HCT116 (cell line): ENCODE results near the gene SRGAP3. TPM values are rescaled to one million over a fixed set of nuclear protein-coding genes. Genes with fewer than 3 reads are reported as not detected.

Experiments
- ATAC-seq: fragments of 200-7000 bp; cut with Tn5 transposase; 2 replicates; pipeline ENCODE4 v1.9.1; 2020; ENCODE audit warnings: mild to moderate bottlenecking, moderate library complexity
- BruUV-seq: library from RNA; stranded (reverse); fragments of 400-500 nt; replicated peaks from 2 replicates; lab custom pipeline; 2021; lab: Mats Ljungman, UMichigan
- CTCF ChIA-PET: fragments of 300-600 bp; sonication (Branson Sonifier 250); formaldehyde crosslinking; loops from one replicate; lab custom pipeline; 2021; ENCODE audit warnings: antibody characterized with exemption; lab: Charles Lee
- POLR2A ChIA-PET: fragments of 300-600, 350-600 bp; sonication (Branson Sonifier 250); formaldehyde crosslinking; loops from one replicate; lab custom pipeline; 2021; ENCODE audit warnings: antibody characterized with exemption; lab: Charles Lee
- RAD21 ChIA-PET, 2 experiments: fragments of 300-600 bp; sonication (Branson Sonifier 250); formaldehyde crosslinking; loops; one replicate each; lab custom pipeline; 2023; ENCODE audit warnings: low total read pairs in 2 of 2; ENCODE audit not compliant: uncharacterized antibody in 2 of 2, unreplicated experiment in 2 of 2, low non-redundant PET in 1 of 2; lab: Charles Lee
- DNase-seq: peaks from one replicate; pipeline ENCODE4 v3.0.0-alpha.2; 2010; ENCODE audit warnings: low read depth, low spot score
- H2AFZ ChIP-seq: fragments of 200-600 bp; shearing (Covaris generic), sonication (generic); 2 replicates; pipeline ENCODE4 v1.6.1; 2017; ENCODE audit warnings: low read depth, mixed run types, mixed read lengths, antibody characterized with exemption, low read length; ENCODE audit not compliant: poor library complexity, severe bottlenecking
- H3K27ac ChIP-seq: 2 replicates; pipeline ENCODE4 v1.5.1; 2012; ENCODE audit warnings: low read depth, low read length
- H3K27me3 ChIP-seq: fragments of 200-600 bp; sonication (generic); 2 replicates; pipeline ENCODE4 v1.6.1; 2016; ENCODE audit warnings: mixed run types, low read length, mixed read lengths; ENCODE audit not compliant: insufficient read depth
- H3K36me3 ChIP-seq, 2 experiments: fragments of 200-500 bp in 1 of 2; fragments of 200-600 bp in 1 of 2; sonication (Bioruptor generic) in 1 of 2; sonication (generic) in 1 of 2; 2 replicates each; pipeline versions ENCODE4 v1.5.1 to v1.6.1; 2014 to 2016; ENCODE audit warnings: low read length in 2 of 2, inconsistent platforms in 1 of 2, mixed read lengths in 1 of 2, mixed run types in 1 of 2; ENCODE audit not compliant: insufficient read depth in 2 of 2, control insufficient read depth in 1 of 2
- H3K4me1 ChIP-seq, 2 experiments: fragments of 200-600 bp in 1 of 2; sonication (generic) in 1 of 2; 2 replicates each; pipeline versions ENCODE4 v1.5.1 to v1.6.1; 2012 to 2017; ENCODE audit warnings: low read length in 2 of 2, inconsistent platforms in 1 of 2, mild to moderate bottlenecking in 1 of 2, mixed read lengths in 1 of 2, mixed run types in 1 of 2, moderate library complexity in 1 of 2; ENCODE audit not compliant: insufficient read depth in 2 of 2, control insufficient read depth in 1 of 2
- H3K4me2 ChIP-seq: fragments of 200-600 bp; sonication (generic); 2 replicates; pipeline ENCODE4 v1.6.1; 2017; ENCODE audit warnings: mixed run types, low read length, mixed read lengths
- H3K4me3 ChIP-seq, 2 experiments: fragments of 200-600 bp in 1 of 2; sonication (generic) in 1 of 2; replicated peaks in 1 of 2; 2 replicates each; pipeline ENCODE4 v1.5.1; 2011 to 2016; ENCODE audit warnings: low read length in 2 of 2, control low read depth in 1 of 2, low read depth in 1 of 2, mild to moderate bottlenecking in 1 of 2, mixed read lengths in 1 of 2, mixed run types in 1 of 2
- H3K79me2 ChIP-seq: fragments of 200-600 bp; sonication (generic); 2 replicates; pipeline ENCODE4 v1.6.1; 2017; ENCODE audit warnings: mild to moderate bottlenecking, mixed run types, low read length, moderate library complexity, mixed read lengths; ENCODE audit not compliant: insufficient read depth
- H3K9ac ChIP-seq: fragments of 200-600 bp; sonication (generic); 2 replicates; pipeline ENCODE4 v1.6.1; 2016; ENCODE audit warnings: low read length, mixed read lengths
- H3K9me2 ChIP-seq: fragments of 200-600 bp; sonication (generic), shearing (Covaris generic); 2 replicates; pipeline ENCODE4 v1.6.1; 2017; ENCODE audit warnings: mixed run types, mild to moderate bottlenecking, moderate library complexity; ENCODE audit not compliant: insufficient read depth
- H3K9me3 ChIP-seq, 2 experiments: fragments of 200-500 bp in 1 of 2; fragments of 200-600 bp in 1 of 2; sonication (Bioruptor generic) in 1 of 2; sonication (generic) in 1 of 2; 2 replicates each; pipeline ENCODE4 v1.6.1; 2014 to 2017; ENCODE audit warnings: low read length in 2 of 2, mixed read lengths in 2 of 2, inconsistent platforms in 1 of 2, low read depth in 1 of 2, mild to moderate bottlenecking in 1 of 2, mixed run types in 1 of 2, moderate library complexity in 1 of 2; ENCODE audit not compliant: control insufficient read depth in 1 of 2, insufficient read depth in 1 of 2
- H4K20me1 ChIP-seq: fragments of 200-600 bp; sonication (generic), shearing (Covaris generic); 2 replicates; pipeline ENCODE4 v1.6.1; 2017; ENCODE audit warnings: mixed run types, mild to moderate bottlenecking, moderate library complexity; ENCODE audit not compliant: insufficient read depth
- ATF3 ChIP-seq: IDR thresholded peaks from 2 replicates; pipeline ENCODE4 v1.6.1; 2012
- CEBPB ChIP-seq: IDR thresholded peaks from 2 replicates; pipeline ENCODE4 v1.6.1; 2012; ENCODE audit warnings: low read depth
- EGR1 ChIP-seq: IDR thresholded peaks from 2 replicates; pipeline ENCODE4 v1.6.1; 2012; ENCODE audit warnings: low read depth
- ELF1 ChIP-seq: IDR thresholded peaks from 2 replicates; pipeline ENCODE4 v1.6.1; 2012; ENCODE audit warnings: low read depth, borderline replicate concordance
- EZH2phosphoT487 ChIP-seq: fragments of 200-600 bp; IDR thresholded peaks from 2 replicates; pipeline ENCODE4 v1.6.1; 2018; ENCODE audit warnings: antibody characterized with exemption, borderline replicate concordance
- JUND ChIP-seq: IDR thresholded peaks from 2 replicates; pipeline ENCODE4 v1.6.1; 2012
- REST ChIP-seq: IDR thresholded peaks from 2 replicates; pipeline ENCODE4 v1.6.1; 2012; ENCODE audit warnings: low read depth
- TCF7L2 ChIP-seq: IDR thresholded peaks from 2 replicates; pipeline ENCODE4 v1.7.0; 2011; ENCODE audit warnings: borderline replicate concordance, inconsistent platforms; ENCODE audit not compliant: insufficient read depth, insufficient read length; ENCODE audit errors: extremely low read depth
- YY1 ChIP-seq: IDR thresholded peaks from 2 replicates; pipeline ENCODE4 v1.6.1; 2011; ENCODE audit warnings: low read length, low read depth, moderate library complexity, mild to moderate bottlenecking; ENCODE audit not compliant: insufficient replicate concordance; ENCODE audit errors: extremely low read depth
- ZFX ChIP-seq: fragments of 450-650 bp; IDR thresholded peaks from 2 replicates; pipeline ENCODE4 v1.6.1; 2017
- ZNF274 ChIP-seq: fragments of 200-500 bp; sonication (Bioruptor generic); IDR thresholded peaks from 2 replicates; pipeline ENCODE4 v1.6.1; 2014; ENCODE audit warnings: mild to moderate bottlenecking, low read depth, low read length, inconsistent platforms
- intact Hi-C: fragments of 100-400 bp; cut with micrococcal nuclease; formaldehyde crosslinking; loops from 2 replicates; pipeline ENCODE4 v1.10.0; 2022
- total RNA-seq: library from RNA; stranded (reverse); gene quantifications from one replicate; pipeline ENCODE4 v1.2.1, GENCODE V29; 2021; ENCODE audit not compliant: unreplicated experiment

The SRGAP3 gene
- total RNA-seq, 1 experiment from 2014 or later = 8.3 TPM

- no peak overlapping the region for H3K27ac ChIP-seq
- no peak overlapping the region for H3K4me2 ChIP-seq
- ChIA-PET RAD21 (no interaction called here), CTCF (no interaction called here), POLR2A (no interaction called here)
- H3K79me2 ChIP-seq = no peaks in the 10 kb centered on the region
- H3K4me1 ChIP-seq = no peaks in the 10 kb centered on the region
- H3K27me3 ChIP-seq = no peaks in the 10 kb centered on the region
- H3K9ac ChIP-seq = no peak overlapping the region
- H3K9me2 ChIP-seq = no peaks in the 10 kb centered on the region
- TF ChIP-seq ELF1 (no peak), ZFX (no peak), EGR1 (no peak), ATF3 (no peak), YY1 (no peak), REST (no peak), TCF7L2 (no peak), CEBPB (no peak), EZH2phosphoT487 (no peak), JUND (no peak), ZNF274 (no peak)
- H4K20me1 ChIP-seq = no peaks in the 10 kb centered on the region
- no peak for DNase-seq
- H2AFZ ChIP-seq = no peak overlapping the region
- no peaks in the 10 kb centered on the region for H3K36me3 ChIP-seq
- no peak overlapping the region for H3K4me3 ChIP-seq
- no peaks in the 10 kb centered on the region for H3K9me3 ChIP-seq
- no peak for ATAC-seq
- intact Hi-C loops = no loop called here
- no TSS peak for BruUV-seq
Observed at GRCh38 chr3:9203317-9203716, 46.1 kb downstream of the SRGAP3 start.
